Measurements from ENCODE around the gene EXOC4. TPM values are rescaled to one million over a fixed set of nuclear protein-coding genes. Genes with fewer than 3 reads are reported as not detected.

EXOC4 gene
- total RNA-seq, 3 donors from 2014 or later = 63.9 to 90.2 (median 89.5) TPM

DNA sequence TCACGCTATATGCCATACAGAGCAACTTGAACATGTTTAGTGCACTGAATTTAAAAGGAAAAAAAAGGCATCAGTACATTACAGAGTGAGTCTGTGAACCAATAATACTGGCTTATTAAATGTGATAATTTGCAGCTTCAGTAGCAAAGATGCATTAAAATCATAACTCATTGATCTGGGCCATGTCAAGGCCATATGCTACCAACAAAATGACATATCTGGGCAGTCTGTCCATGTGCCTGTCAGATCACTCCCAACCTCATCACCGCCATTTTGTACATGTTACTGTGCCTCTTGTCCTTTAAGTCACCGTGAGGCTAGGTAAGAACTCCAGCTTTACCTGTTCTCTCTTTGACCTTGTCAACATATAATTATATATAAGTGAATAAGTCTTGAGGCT, 566.8 kb downstream of the EXOC4 start:
- intact Hi-C loops (cut with DNase I, micrococcal nuclease) = no loop called here
- TF ChIP-seq, protein P1, sequence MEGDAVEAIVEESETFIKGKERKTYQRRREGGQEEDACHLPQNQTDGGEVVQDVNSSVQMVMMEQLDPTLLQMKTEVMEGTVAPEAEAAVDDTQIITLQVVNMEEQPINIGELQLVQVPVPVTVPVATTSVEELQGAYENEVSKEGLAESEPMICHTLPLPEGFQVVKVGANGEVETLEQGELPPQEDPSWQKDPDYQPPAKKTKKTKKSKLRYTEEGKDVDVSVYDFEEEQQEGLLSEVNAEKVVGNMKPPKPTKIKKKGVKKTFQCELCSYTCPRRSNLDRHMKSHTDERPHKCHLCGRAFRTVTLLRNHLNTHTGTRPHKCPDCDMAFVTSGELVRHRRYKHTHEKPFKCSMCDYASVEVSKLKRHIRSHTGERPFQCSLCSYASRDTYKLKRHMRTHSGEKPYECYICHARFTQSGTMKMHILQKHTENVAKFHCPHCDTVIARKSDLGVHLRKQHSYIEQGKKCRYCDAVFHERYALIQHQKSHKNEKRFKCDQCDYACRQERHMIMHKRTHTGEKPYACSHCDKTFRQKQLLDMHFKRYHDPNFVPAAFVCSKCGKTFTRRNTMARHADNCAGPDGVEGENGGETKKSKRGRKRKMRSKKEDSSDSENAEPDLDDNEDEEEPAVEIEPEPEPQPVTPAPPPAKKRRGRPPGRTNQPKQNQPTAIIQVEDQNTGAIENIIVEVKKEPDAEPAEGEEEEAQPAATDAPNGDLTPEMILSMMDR (IDR thresholded peaks at IDR 0.05) = no peak
- H3K36me3 ChIP-seq (ENCODE audit: low read depth) = no peaks in the 10 kb centered on the region
- H3K4me1 ChIP-seq (ENCODE audit: low read depth) = no peaks in the 10 kb centered on the region
- no peak overlapping the region for H3K4me3 ChIP-seq
- DNase-seq = no peak
- H3K9me3 ChIP-seq = no peaks in the 10 kb centered on the region
- no peak for ATAC-seq

DNA sequence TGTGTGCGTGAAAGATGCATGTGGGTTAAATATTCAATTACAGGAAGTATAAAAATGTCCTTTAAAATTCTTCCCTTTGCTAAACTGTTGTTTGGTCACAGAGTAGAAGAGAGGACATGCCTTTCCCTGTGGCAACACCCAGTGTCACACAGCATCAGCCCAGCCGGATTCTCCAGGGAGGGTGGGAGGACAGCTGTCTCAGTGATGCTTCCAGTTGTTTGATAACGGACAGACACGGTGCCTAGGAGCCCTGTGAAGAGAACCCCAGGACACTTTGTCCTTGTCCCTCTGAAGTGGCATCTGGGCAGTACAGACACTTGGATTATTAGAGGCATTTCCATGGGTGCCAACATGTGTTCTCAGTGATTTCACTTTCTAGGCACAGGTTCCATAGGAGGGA, 567.7 kb downstream of the EXOC4 start:
- Histone ChIP-seq H3K4me1 (ENCODE audit: low read depth) (no peaks in the 10 kb centered on the region), H3K36me3 (ENCODE audit: low read depth) (no peaks in the 10 kb centered on the region), H3K9me3 (no peaks in the 10 kb centered on the region), H3K4me3 (no peak overlapping the region)
- TF ChIP-seq, protein P1 (IDR thresholded peaks at IDR 0.05) = no peak
- DNase-seq (no peak), ATAC-seq (no peak)
- intact Hi-C loops (cut with DNase I, micrococcal nuclease) = no loop called here

DNA sequence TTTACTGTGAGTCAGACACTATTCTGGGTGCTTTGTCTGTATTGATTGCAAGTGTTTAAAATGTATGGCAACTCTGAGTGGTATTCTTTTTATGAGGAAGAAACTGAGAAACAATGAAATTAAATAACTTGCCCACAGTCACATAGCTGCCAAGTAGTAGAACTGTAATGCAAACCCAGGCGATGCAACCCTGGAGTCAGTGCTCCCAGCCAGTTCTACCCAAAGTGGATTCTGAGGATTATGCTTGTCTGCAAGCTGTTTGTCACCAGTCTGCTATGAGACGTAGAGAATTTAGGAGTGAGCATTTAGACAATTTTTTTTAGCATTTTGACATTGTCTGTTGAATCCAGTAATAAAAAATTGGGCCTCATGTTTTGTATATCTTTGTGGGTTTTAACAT, 568.3 kb downstream of the EXOC4 start:
- TF ChIP-seq, protein P1 (IDR thresholded peaks at IDR 0.05) = no peak
- ATAC-seq (no peak), DNase-seq (no peak)
- Histone ChIP-seq H3K4me3 (no peak overlapping the region), H3K9me3 (no peaks in the 10 kb centered on the region), H3K36me3 (ENCODE audit: low read depth) (no peaks in the 10 kb centered on the region), H3K4me1 (ENCODE audit: low read depth) (no peaks in the 10 kb centered on the region)
- intact Hi-C loops (cut with DNase I, micrococcal nuclease) = no loop called here

DNA sequence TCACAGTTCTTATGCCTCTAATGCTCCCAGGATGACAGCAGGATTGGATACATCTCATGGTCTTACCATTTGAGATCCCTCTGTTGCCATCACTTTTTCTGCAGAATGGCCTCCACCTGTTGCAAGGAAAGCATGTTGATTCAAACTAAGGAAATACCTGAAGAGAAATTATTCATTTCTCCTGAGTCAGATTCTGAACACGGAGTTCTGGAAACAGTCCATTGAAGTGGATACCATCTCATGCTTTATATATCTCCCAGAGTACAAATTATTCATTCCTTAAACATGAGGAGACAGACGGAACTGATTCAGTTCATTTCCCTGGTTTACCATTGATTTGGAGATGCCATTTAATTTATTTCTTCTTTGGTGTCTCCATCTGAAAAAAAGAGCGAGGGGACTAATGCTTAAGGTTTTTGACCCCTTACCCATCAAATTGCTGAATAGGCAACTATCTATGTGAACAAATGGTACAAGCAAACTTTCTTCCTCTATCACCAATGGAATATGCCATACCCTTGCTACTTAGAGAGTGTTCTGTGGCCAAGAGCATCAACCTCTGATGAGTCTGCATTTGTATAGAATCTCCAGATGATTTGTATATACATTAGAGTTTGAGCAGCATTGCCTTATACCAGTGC, 569.2 kb downstream of the EXOC4 start:
- no peaks in the 10 kb centered on the region for H3K4me1 ChIP-seq (ENCODE audit: low read depth)
- ATAC-seq = no peak
- intact Hi-C loops (cut with DNase I, micrococcal nuclease) = no loop called here
- no peaks in the 10 kb centered on the region for H3K9me3 ChIP-seq
- no peak for DNase-seq
- H3K4me3 ChIP-seq = no peak overlapping the region
- H3K36me3 ChIP-seq (ENCODE audit: low read depth) = no peaks in the 10 kb centered on the region
- TF ChIP-seq, protein P1 (IDR thresholded peaks at IDR 0.05) = no peak

DNA sequence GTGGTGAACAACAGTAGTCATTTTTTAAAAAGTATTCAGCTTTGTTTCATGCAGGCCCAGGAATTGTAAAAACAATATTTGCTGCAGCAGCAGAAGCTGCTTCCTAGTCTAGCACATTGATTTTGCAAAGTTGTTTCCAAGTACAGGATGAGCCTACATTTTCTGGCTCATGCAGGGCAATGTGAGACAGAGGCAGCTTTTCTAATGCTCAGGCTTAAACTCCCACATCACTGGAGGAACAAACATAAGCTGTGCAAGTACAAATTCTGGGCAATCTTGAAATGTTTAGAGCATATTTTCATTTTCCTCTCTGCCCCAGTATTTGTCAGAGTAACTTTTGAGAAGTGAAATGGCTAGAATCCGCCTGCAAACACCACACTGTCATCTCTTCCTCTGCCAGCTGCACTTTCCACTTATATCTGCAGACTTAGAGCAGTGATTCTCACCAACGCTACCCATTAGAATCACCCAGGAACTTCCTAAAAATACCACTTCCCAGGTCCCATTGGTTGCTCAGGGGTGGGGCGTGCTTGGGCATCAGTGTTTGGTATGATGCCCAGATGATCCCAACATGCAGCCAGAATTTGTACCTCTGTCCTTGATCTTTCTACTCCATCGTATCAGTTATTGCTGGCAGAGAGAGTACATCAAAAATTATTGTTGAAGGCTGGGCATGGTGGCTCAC, 570.1 kb downstream of the EXOC4 start:
- Histone ChIP-seq H3K4me1 (ENCODE audit: low read depth) (no peaks in the 10 kb centered on the region), H3K9me3 (no peaks in the 10 kb centered on the region), H3K4me3 (no peak overlapping the region), H3K36me3 (ENCODE audit: low read depth) (no peaks in the 10 kb centered on the region)
- ATAC-seq (no peak), DNase-seq (no peak)
- TF ChIP-seq, protein P1 (IDR thresholded peaks at IDR 0.05) = no peak
- intact Hi-C loops (cut with DNase I, micrococcal nuclease) = no loop called here

Data from mucosa of descending colon (tissue), 3 donors.